NCI-H2227 (cell line): ENCODE measurements around the gene TACC2.
A peak's percentile ranks its signal among the peaks of the same experiment; 100 is the strongest.

Source experiments
- DNase-seq: peaks from one replicate; lab custom pipeline; 2025; ENCODE audit not compliant: unreplicated experiment; lab: John Stamatoyannopoulos, UW

The TACC2 gene

GRCh38 chr10:122120008-122120744 is 131.2 kb downstream of the TACC2 start:
- DNase-seq, result no peak

- DNase-seq, result no peak
Measured at GRCh38 chr10:122121059-122121458, 132.1 kb downstream of the TACC2 start.

DNA sequence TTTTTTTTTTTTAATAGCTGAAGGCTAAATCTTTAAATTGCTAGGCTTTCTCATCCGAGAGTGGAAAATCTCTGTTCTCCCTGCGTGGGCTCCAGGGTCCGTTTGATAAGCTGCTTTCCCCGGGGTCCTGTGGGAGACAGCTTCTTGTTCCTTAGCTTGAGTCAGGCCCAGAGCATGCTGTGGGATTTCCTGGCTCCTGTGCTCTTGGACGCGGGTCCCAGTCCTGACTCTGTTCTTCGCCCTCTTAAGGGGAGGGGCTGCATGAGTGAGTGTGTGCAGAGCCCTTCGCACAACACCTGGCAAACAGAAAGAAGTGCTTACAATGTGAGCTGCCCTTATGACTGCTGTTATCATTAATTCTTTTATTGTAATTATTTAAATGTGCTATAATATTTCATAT is 133.5 kb downstream of the TACC2 start:
- DNase-seq, result no peak

DNA sequence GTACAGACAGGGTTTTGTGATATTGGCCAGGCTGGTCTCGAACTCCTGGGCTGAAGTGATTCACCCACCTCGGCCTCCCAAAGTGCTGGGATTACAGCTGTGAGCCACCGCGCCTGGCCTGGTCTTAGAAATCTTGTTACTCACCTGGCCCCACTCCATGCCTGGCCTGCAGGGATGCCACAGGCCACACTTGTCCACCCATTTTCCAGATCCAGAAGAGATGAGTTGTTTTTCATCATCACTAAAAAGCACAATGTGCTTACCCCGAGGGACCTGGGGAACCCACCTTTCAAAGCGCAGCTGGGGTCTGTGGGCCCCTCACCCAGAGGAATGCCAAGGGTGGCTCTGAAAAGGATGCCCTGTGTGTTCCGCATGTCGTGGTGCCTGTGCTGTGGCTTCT is 134.2 kb downstream of the TACC2 start:
- no peak for DNase-seq

GRCh38 chr10:122124342-122124741 is 135.4 kb downstream of the TACC2 start:
- DNase-seq, result no peak

DNA sequence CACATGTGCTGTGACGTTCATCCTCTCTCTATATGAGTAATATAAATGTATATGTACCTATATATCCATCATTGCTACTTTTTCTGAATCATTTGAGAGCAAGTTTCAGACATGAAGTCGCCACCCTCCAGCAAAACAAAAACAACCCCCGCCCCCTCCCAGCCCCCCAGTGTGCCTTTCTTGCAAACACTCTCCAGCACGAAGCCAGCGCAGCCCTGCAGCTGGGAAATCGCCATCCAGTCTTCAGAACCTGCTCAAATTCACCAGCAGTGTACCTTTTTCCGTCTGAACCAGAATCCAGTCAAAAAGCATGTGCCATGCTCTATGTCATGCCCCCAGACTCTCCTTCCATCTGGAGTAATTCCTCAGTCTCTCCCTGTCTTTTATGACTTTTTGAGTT is 135.8 kb downstream of the TACC2 start:
- DNase-seq, result no peak

DNA sequence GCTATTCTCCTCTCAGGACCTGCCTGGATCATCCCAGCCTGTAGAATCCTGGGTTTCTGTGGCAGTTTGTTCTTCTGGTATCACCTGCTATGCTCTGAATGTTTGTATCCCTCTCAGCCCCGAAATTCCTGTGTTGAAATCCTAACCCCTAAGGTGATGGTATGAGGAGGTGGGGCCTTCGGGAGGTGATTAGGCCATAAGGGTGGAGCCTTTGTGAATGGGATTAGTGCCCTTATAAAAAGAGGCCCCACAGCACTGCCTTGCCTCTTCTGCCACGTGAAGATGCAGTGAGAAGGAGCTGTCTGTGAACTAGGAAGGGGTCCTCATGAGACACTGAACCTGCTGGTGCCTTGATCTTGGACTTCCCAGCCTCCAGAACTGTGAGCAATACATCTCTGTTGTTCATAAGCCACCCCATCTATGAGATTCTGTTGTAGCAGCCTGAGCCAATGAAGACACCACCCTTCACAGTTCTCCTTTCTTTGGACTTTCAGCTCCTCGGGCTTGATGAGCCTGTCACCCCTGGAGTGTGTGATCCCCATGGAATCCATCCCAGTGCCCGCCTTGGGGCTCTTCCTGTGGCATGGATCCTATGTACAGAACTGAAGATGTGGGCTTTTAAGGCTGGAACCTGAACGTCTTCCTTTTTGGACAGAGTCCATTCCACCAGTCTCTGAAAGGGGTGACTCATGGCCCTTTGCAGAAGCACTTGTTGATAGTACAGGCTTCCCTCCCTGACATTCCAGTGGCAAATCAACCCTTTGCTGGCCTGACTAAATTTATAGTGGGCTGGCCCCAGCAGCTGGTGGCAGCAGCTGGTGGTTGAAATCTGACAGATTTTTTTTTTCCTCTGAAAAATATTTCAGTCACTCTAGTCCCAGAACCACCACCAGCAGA is 138.0 kb downstream of the TACC2 start:
- no peak for DNase-seq

DNA sequence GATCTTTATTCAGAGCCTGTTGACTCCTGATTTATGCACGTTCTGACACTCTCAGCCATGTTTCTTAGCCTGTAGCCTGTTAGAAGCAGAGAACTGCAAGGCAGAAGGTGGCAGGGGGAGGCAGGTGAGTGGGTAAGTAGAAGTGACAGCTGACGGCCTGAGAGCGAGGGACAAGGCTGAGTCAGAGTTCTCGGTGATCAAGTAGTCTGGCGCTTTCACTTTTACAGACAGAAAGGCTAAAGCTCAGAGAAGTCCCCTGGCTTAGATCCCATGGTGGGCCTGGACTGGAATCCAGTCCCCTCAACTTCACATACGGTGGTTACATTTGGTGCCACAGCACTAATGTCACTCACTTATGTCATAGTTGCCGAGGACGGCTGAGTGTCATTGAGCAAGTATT is 139.0 kb downstream of the TACC2 start:
- DNase-seq, result no peak

- no peak for DNase-seq
Measured at GRCh38 chr10:122128357-122128756, 139.4 kb downstream of the TACC2 start.

- no peak for DNase-seq
Measured at GRCh38 chr10:122130474-122131110, 141.6 kb downstream of the TACC2 start.

DNA sequence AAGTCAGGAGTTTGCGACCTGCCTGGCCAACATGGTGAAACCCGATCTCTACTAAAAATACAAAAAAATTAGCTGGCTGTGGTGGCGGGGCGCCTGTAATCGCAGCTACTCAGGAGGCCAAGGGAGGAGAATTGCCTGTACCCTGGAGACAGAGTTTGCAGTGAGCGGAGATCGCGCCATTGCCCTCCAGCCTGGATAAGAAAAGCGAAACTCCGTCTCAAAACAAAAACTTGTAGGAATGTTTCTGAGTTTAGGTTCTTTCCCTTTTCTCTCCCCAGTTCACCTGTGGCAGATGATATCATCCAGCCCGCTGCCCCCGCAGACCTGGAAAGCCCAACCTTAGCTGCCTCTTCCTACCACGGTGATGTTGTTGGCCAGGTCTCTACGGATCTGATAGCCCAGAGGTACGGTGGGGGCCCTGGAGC is 143.4 kb downstream of the TACC2 start:
- no peak for DNase-seq

DNA sequence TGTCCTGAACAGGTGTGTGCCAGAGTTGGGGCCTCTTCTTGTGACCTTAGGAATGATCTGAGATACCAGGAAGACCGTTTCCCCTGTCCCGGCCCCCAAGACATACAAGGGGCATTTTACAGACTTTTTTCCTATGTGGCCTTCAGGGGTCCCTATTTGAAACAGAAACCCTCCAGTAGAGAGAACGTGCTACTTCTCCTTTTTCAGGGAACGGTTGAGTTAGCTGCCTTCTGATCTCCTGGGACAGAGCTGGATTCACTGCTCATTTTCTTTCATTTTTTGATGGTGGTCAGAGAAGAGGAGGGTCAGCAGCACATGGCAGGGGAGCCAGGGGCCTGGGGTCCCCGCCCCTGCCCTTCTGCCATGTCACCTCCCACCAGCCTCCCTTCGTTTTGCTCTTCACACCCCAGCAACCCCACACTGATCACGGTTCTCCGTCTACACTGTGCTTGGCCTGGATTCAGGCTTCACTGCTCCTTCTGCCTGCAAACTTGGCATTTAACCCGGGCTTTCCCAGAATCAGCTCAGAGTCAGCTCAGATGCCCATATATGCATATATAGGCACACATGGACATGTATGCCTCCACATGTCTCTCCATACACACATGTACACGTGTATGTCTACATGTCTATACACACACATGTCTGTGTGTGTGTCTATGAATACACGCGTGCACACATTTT is 144.1 kb downstream of the TACC2 start:
- no peak for DNase-seq

DNA sequence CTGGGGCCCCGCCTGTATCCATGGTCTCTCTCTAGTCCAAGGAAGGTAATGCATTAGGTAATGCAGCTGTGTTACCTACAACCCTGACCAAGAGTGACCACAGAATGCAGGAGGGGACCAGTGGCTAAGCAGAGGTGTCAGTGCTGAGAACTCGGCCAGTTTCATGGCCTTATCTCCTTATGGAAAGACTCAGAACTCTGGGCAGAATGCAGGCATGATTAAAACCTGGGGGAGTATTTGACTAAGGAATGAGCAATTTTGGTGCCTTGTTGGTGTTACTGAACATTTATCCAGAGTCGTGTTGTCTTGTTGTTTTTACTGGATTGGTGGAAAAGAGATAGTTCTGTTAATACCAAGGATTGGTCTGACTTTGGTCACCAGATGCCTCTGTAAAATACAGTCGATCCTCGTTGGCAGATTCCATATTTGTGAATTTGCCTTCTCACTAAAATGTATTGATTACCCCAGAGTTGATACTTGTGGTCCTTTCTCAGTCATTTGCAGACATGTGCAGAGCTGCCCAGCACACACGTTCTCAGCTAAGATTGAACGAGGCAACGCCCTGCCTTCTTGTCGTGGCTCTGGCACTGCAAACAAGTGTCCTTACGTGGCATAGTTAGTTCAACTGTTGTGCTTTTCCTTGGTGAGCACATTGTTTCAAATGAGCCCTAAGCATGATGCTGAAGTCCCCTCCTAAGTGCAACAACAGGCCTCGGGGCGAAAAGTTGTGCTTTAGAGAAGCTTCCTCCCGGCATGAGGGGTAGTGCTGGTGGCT is 146.5 kb downstream of the TACC2 start:
- no peak for DNase-seq

GRCh38 chr10:122138831-122139625 is 150.1 kb downstream of the TACC2 start:
- peak; percentile 16 for DNase-seq

GRCh38 chr10:122139627-122140170 is 150.7 kb downstream of the TACC2 start:
- peak; percentile 18 for DNase-seq

DNA sequence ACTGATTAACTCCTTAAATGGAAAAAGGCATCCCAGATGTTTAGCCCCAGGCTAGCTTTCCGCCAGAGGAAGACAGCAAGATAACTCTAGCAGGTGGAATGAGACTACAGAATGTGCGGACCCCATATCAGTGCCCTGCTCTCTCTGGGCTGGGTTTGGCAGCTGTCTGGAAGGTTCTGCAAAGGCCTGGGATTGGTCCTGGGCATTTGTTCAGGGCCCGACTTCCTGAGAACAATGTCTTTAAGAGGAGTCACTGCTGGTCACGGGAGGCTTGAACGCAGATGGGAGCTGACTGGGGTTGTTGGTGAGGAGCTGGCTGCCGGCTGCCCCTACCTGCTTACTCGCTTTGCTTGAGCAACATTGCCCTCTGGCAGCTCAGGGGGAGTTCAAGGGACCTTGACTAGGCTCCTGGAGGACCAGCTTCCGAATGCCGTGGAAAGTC is 151.5 kb downstream of the TACC2 start:
- DNase-seq, result no peak

DNA sequence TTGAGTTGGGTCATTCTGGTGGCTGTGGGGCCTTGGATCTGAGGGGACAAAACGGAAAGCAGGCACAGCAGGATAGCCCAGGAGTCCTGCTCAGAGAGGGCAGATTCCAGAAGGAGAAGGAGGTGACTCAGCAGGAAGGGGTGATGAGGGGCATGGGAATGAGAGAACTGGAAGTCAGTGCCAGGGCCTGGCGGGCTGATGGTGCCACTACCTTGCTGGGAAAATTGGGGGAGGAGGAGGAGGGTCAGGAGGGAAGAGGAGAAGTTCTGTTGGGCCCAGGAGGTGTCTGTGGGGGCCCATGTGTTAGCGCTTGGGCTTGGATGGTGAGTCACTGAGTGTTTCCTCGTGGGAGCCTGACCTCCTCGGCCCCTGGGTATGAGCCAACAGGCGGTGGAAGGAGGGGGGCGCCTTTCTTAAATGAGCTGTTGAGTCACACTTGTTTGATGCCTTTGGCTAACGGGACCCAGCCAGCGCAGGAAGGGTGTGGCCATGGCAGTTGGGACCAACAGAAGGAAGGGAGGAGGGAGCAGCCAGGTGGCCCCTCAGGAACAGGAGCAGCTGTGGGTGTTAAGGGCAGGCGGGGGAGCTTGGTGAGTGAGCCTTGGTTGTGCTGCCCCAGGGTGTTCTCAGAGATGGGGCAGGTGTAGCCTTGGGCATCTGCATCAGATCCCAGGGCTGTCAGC is 152.1 kb downstream of the TACC2 start:
- no peak for DNase-seq

GRCh38 chr10:122141821-122142640 is 153.1 kb downstream of the TACC2 start:
- no peak for DNase-seq
